HS-5 (cell line): ENCODE data around the gene OR10A5.
"Not testable (repeated sequence)": the region's sequence is repeated elsewhere in the genome, so short reads cannot be mapped to it uniquely, and the experiment has no call there.

Experiments
- DNase-seq: peaks from one replicate; pipeline ENCODE4 v3.0.0-alpha.2; 2012; ENCODE audit warnings: low read depth

Gene OR10A5

GRCh38 chr11:6876325-6876724 lies 30.8 kb downstream of the OR10A5 start, which contains the start of gene OR10A4:
Gene OR10A4, plus strand, starts transcription at chr11:6876625. Its CDS starts 23 bp downstream, at chr11:6876648.
- no peak for DNase-seq

- DNase-seq = no peak
Measured at GRCh38 chr11:6876914-6877313, 31.4 kb downstream of the OR10A5 start.

GRCh38 chr11:6882751-6883150 lies 37.3 kb downstream of the OR10A5 start:
- no peak for DNase-seq

- not testable (repeated sequence) for DNase-seq
Measured at GRCh38 chr11:6887711-6888110, 42.2 kb downstream of the OR10A5 start.

- no peak for DNase-seq
Measured at GRCh38 chr11:6888830-6889229, 43.3 kb downstream of the OR10A5 start.

- DNase-seq = no peak
Measured at GRCh38 chr11:6889835-6890234, 44.4 kb downstream of the OR10A5 start.

GRCh38 chr11:6892400-6892799 lies 46.9 kb downstream of the OR10A5 start, which contains the start of gene OR2D2:
Gene OR2D2, minus strand, starts transcription at chr11:6892500. Its CDS starts 0 bp downstream, at chr11:6892500.
- no peak for DNase-seq

- no peak for DNase-seq
Measured at GRCh38 chr11:6894097-6894496, 48.6 kb downstream of the OR10A5 start.

- DNase-seq = no peak
Measured at GRCh38 chr11:6895010-6895409, 49.5 kb downstream of the OR10A5 start.
